HTERT RPE-1 (cell line): Measurements from ENCODE around the gene RFX3.

ENCODE experiments used
- in situ Hi-C: fragments of 300-500 bp; cut with MboI; formaldehyde crosslinking; loops from 4 replicates; pipeline ENCODE4 v1.14.3; 2020; ENCODE audit warnings: low sequenced_read_pairs

The RFX3 gene

GRCh38 chr9:3290231-3290840 is 235.5 kb downstream of the RFX3 start:
- in situ Hi-C loops = no loop called here

GRCh38 chr9:3288686-3289085 is 237.1 kb downstream of the RFX3 start:
- in situ Hi-C loops = no loop called here

GRCh38 chr9:3285365-3286161 is 240.2 kb downstream of the RFX3 start:
- in situ Hi-C loops = no loop called here

- in situ Hi-C loops = no loop called here
Measured at GRCh38 chr9:3282365-3282764, 243.4 kb downstream of the RFX3 start.

- in situ Hi-C loops = no loop called here
Measured at GRCh38 chr9:3281399-3281798, 244.4 kb downstream of the RFX3 start.

GRCh38 chr9:3277200-3277599 is 248.6 kb downstream of the RFX3 start:
- in situ Hi-C loops = no loop called here

GRCh38 chr9:3271581-3271980 is 254.2 kb downstream of the RFX3 start:
- in situ Hi-C loops = no loop called here

- in situ Hi-C loops = no loop called here
Measured at GRCh38 chr9:3271157-3271556, 254.6 kb downstream of the RFX3 start.

- in situ Hi-C loops = no loop called here
Measured at GRCh38 chr9:3268223-3268622, 257.6 kb downstream of the RFX3 start.

GRCh38 chr9:3263698-3264097 is 262.1 kb downstream of the RFX3 start:
- in situ Hi-C loops = no loop called here

- in situ Hi-C loops = no loop called here
Measured at GRCh38 chr9:3262826-3263529, 262.8 kb downstream of the RFX3 start.

- in situ Hi-C loops = no loop called here
Measured at GRCh38 chr9:3261484-3261883, 264.3 kb downstream of the RFX3 start.

- in situ Hi-C loops = no loop called here
Measured at GRCh38 chr9:3256571-3257330, 269.1 kb downstream of the RFX3 start.

- in situ Hi-C loops = no loop called here
Measured at GRCh38 chr9:3251309-3251708, 274.5 kb downstream of the RFX3 start.

GRCh38 chr9:3250741-3251140 is 275.1 kb downstream of the RFX3 start:
- in situ Hi-C loops = no loop called here

- in situ Hi-C loops = no loop called here
Measured at GRCh38 chr9:3247211-3247610, 278.6 kb downstream of the RFX3 start.

GRCh38 chr9:3246241-3246640 is 279.6 kb downstream of the RFX3 start:
- in situ Hi-C loops = no loop called here

- in situ Hi-C loops = no loop called here
Measured at GRCh38 chr9:3244963-3245653, 280.7 kb downstream of the RFX3 start.

GRCh38 chr9:3243683-3244082 is 282.1 kb downstream of the RFX3 start:
- in situ Hi-C loops = no loop called here

- in situ Hi-C loops = no loop called here
Measured at GRCh38 chr9:3241290-3241689, 284.5 kb downstream of the RFX3 start.
